ENCODE results near the gene SPOCK1.

Gene SPOCK1

DNA sequence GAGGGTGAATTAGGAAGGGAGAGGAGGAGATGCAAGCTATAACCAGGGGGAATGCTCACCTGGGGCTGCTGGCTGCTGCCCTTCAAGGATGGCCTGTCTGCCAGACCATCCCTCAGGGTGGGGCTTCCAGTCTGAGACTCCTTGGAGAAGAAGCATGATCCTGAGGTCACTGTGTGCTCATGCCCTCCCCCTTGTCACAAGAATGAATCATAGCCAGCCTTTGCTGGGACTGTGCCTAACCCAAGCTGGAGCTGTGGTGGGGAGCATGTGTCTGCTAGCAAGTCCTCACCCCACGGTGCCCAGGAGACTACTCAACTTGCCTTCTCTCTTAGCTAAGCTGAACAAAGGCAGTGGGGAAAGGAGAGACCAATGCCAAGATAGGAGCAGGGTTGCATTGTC lies 463.6 kb downstream of the SPOCK1 start:
- TF ChIP-seq L3MBTL2 (conservative IDR thresholded peaks at IDR 0.05) (no peak), FOXM1 (IDR thresholded peaks at IDR 0.05; ENCODE audit: borderline replicate concordance) (no peak), ELF4 (IDR thresholded peaks at IDR 0.05) (no peak), ZNF384 (IDR thresholded peaks at IDR 0.05) (no peak), FOXA1 (IDR thresholded peaks at IDR 0.05) (no peak), NFRKB (IDR thresholded peaks at IDR 0.05) (no peak), SUZ12 (IDR thresholded peaks at IDR 0.05) (no peak), FOXK2 (IDR thresholded peaks at IDR 0.05) (no peak), BHLHE40 (IDR thresholded peaks at IDR 0.05; ENCODE audit: borderline replicate concordance) (no peak), HDGF (IDR thresholded peaks at IDR 0.05; ENCODE audit: borderline replicate concordance) (no peak), TARDBP (IDR thresholded peaks at IDR 0.05) (no peak), LEF1 (IDR thresholded peaks at IDR 0.05; ENCODE audit: borderline replicate concordance) (no peak)
- TF ChIP-seq, protein P1, sequence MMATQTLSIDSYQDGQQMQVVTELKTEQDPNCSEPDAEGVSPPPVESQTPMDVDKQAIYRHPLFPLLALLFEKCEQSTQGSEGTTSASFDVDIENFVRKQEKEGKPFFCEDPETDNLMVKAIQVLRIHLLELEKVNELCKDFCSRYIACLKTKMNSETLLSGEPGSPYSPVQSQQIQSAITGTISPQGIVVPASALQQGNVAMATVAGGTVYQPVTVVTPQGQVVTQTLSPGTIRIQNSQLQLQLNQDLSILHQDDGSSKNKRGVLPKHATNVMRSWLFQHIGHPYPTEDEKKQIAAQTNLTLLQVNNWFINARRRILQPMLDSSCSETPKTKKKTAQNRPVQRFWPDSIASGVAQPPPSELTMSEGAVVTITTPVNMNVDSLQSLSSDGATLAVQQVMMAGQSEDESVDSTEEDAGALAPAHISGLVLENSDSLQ (IDR thresholded peaks at IDR 0.05), result no peak
- CTCF ChIA-PET, result interaction anchor here (0.8 to 1.6 kb wide), 2 partner anchors 8 to 40 kb away, joined by 3 to 5 read pairs; no protein-coding TSS in a partner anchor
- no peak for DNase-seq (ENCODE audit: extremely low spot score)
- POLR2A ChIA-PET, result no interaction called here

DNA sequence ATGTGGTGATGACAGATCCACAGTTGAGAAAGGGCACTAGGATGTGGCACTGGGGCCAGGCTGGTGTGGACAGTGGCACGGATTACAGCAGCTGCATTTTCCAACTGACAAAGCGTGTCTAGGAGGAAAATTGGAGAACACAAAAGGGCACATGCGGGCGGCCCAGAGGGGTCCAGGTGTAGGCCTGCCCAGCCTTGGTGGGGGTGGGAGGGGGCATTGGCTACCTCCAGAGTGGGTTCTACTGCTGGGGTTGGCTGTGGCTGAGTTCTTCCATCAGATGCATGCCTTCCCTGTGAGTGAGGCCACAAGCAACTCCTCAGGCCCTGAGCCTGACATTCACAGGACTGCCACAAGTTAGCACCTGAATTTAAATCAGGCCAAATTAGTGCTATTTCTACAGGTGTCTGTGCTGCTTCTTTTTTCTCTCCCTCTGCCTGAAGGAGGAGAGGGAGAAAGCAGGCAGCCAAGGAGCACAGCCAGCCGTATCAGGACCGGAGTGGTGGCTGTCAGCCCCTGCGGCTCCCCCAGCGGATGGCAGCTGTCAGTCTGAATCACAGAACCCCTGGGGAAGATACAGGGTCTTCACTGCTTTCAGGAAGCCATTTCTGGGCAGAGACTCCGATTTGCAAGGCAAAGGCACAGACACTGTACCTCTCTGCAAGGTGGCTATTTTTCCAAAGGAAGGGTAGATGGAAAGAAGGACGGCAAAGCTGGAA lies 464.2 kb downstream of the SPOCK1 start:
- ChIA-PET POLR2A (no interaction called here), CTCF (interaction anchor here (1.6 kb wide), 1 partner anchor 40 kb away, joined by 5 read pairs; no protein-coding TSS in a partner anchor)
- TF ChIP-seq CTBP1 (IDR thresholded peaks at IDR 0.05; ENCODE audit: borderline replicate concordance) (no peak), ZNF384 (IDR thresholded peaks at IDR 0.05) (no peak)
- DNase-seq (ENCODE audit: extremely low spot score), result no peak

DNA sequence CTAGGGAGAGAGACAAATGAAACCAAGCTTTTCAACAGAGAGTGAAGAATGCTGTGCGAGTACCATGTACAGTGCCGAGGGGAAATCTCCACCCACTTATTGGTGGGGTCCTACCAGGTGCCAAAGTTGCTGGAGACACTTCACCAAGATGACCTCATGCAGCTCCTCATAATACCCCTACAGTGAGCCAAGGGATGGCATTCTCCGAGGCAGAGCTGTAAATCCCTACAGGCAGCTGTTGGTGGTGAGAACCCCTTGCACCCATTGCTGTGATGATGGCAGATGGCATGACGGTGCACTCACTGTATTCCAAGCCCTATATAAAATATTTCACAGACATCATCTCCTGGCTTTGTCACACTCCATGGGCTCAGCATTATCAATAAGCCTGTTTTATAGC lies 464.9 kb downstream of the SPOCK1 start:
- TF ChIP-seq FOXM1 (IDR thresholded peaks at IDR 0.05; ENCODE audit: borderline replicate concordance), result no peak
- TF ChIP-seq FOXA1 (IDR thresholded peaks at IDR 0.05), result no peak
- TF ChIP-seq ELF4 (IDR thresholded peaks at IDR 0.05), result no peak
- no peak for TF ChIP-seq NFRKB (IDR thresholded peaks at IDR 0.05)
- no peak for TF ChIP-seq ARNT (IDR thresholded peaks at IDR 0.05)
- no peak for TF ChIP-seq FOXK2 (IDR thresholded peaks at IDR 0.05)
- no peak for TF ChIP-seq LEF1 (IDR thresholded peaks at IDR 0.05; ENCODE audit: borderline replicate concordance)
- TF ChIP-seq L3MBTL2 (conservative IDR thresholded peaks at IDR 0.05), result no peak
- TF ChIP-seq SP1 (IDR thresholded peaks at IDR 0.05), result no peak
- no peak for TF ChIP-seq SUZ12 (IDR thresholded peaks at IDR 0.05)
- no peak for TF ChIP-seq ZNF384 (IDR thresholded peaks at IDR 0.05)
- TF ChIP-seq TARDBP (IDR thresholded peaks at IDR 0.05), result no peak
- TF ChIP-seq, protein P1 (IDR thresholded peaks at IDR 0.05), result no peak
- CTCF ChIA-PET, result no interaction called here
- POLR2A ChIA-PET, result no interaction called here
- no peak for DNase-seq (ENCODE audit: extremely low spot score)

DNA sequence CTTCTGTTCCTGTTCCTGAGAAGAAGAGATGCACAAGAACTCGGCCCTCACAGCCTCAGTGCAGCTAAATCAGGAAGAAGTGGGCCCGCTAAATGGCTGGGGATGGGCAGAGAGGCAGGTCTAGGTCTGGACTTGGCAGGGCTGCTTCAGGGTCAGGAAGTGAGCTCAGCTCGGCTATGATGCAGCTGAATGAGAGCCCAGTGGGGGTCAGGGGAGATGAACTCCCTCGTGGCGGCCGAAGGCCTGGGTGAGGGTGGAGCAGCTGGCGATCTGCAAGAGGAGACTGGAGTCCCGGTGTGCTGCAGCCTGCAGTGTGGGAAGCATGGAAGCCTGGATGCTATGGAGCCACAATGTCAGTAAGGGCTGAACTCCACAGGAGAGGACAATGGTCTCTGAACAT lies 466.2 kb downstream of the SPOCK1 start:
- POLR2A ChIA-PET, result no interaction called here
- TF ChIP-seq BHLHE40 (IDR thresholded peaks at IDR 0.05; ENCODE audit: borderline replicate concordance), result no peak
- no peak for TF ChIP-seq NFRKB (IDR thresholded peaks at IDR 0.05)
- no peak for TF ChIP-seq FOXK2 (IDR thresholded peaks at IDR 0.05)
- TF ChIP-seq, protein P1 (IDR thresholded peaks at IDR 0.05), result no peak
- no peak for TF ChIP-seq FOXA1 (IDR thresholded peaks at IDR 0.05)
- TF ChIP-seq LEF1 (IDR thresholded peaks at IDR 0.05; ENCODE audit: borderline replicate concordance), result no peak
- no peak for TF ChIP-seq FOXM1 (IDR thresholded peaks at IDR 0.05; ENCODE audit: borderline replicate concordance)
- TF ChIP-seq TARDBP (IDR thresholded peaks at IDR 0.05), result no peak
- TF ChIP-seq SP1 (IDR thresholded peaks at IDR 0.05), result no peak
- TF ChIP-seq CTBP1 (IDR thresholded peaks at IDR 0.05; ENCODE audit: borderline replicate concordance), result no peak
- TF ChIP-seq L3MBTL2 (conservative IDR thresholded peaks at IDR 0.05), result no peak
- TF ChIP-seq ZNF384 (IDR thresholded peaks at IDR 0.05), result no peak
- no peak for TF ChIP-seq ELF4 (IDR thresholded peaks at IDR 0.05)
- TF ChIP-seq HDGF (IDR thresholded peaks at IDR 0.05; ENCODE audit: borderline replicate concordance), result no peak
- TF ChIP-seq SUZ12 (IDR thresholded peaks at IDR 0.05), result no peak
- TF ChIP-seq ARNT (IDR thresholded peaks at IDR 0.05), result no peak
- CTCF ChIA-PET, result no interaction called here
- DNase-seq (ENCODE audit: extremely low spot score), result no peak

DNA sequence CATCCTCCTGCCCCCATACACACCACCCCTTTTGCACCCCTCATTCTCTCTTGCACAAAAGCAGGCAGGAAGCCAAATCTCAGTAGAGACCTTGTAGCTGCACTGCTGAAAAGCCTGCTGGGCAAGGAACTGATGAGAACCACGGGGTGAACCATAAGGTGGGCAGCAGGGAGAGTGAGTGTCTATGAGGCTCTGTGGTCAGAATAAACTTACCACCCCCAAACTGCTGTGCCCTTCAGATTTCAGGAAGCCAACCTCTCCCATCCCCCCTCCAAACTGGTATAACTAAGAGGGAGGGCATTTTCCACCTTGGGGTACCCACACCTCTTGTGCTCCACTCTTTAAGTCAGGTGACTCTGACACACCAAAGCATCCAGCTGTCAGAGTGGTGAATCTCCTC lies 471.4 kb downstream of the SPOCK1 start:
- DNase-seq (ENCODE audit: extremely low spot score), result no peak
- POLR2A ChIA-PET, result no interaction called here
- CTCF ChIA-PET, result interaction anchor here (1.4 kb wide), 1 partner anchor 8 kb away, joined by 3 read pairs; no protein-coding TSS in a partner anchor
- TF ChIP-seq ARNT (IDR thresholded peaks at IDR 0.05) (no peak), FOXK2 (IDR thresholded peaks at IDR 0.05) (no peak), SUZ12 (IDR thresholded peaks at IDR 0.05) (no peak), LEF1 (IDR thresholded peaks at IDR 0.05; ENCODE audit: borderline replicate concordance) (no peak), FOXM1 (IDR thresholded peaks at IDR 0.05; ENCODE audit: borderline replicate concordance) (no peak)

DNA sequence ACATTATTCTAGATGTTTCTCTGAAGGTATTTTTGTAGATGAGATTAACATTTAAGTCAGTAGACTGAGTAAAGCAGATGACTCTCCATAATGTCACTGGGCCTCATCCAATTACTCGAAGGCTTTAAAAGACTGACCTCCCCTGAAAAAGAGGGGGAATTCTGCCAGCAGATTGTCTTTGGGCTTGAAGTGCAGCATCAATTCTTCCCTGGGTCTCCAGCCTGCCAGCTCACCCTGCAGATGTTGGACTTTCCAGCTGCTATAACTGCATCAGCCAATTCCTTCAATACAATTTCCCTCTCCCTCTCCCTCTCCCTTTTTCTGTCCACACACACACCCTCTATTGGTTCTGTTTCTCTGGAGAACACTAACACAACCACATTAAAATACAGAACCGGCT lies 472.8 kb downstream of the SPOCK1 start:
- no peak for DNase-seq (ENCODE audit: extremely low spot score)
- TF ChIP-seq L3MBTL2 (conservative IDR thresholded peaks at IDR 0.05), result no peak
- no peak for TF ChIP-seq CTBP1 (IDR thresholded peaks at IDR 0.05; ENCODE audit: borderline replicate concordance)
- TF ChIP-seq ZNF384 (IDR thresholded peaks at IDR 0.05), result no peak
- TF ChIP-seq FOXK2 (IDR thresholded peaks at IDR 0.05), result no peak
- TF ChIP-seq ARNT (IDR thresholded peaks at IDR 0.05), result no peak
- TF ChIP-seq HDGF (IDR thresholded peaks at IDR 0.05; ENCODE audit: borderline replicate concordance), result no peak
- TF ChIP-seq NFRKB (IDR thresholded peaks at IDR 0.05), result no peak
- no peak for TF ChIP-seq FOXA1 (IDR thresholded peaks at IDR 0.05)
- no peak for TF ChIP-seq SUZ12 (IDR thresholded peaks at IDR 0.05)
- no peak for TF ChIP-seq LEF1 (IDR thresholded peaks at IDR 0.05; ENCODE audit: borderline replicate concordance)
- TF ChIP-seq TARDBP (IDR thresholded peaks at IDR 0.05), result no peak
- no peak for TF ChIP-seq FOXM1 (IDR thresholded peaks at IDR 0.05; ENCODE audit: borderline replicate concordance)
- no peak for TF ChIP-seq SP1 (IDR thresholded peaks at IDR 0.05)
- TF ChIP-seq, protein P1 (IDR thresholded peaks at IDR 0.05), result no peak
- TF ChIP-seq BHLHE40 (IDR thresholded peaks at IDR 0.05; ENCODE audit: borderline replicate concordance), result no peak
- TF ChIP-seq ELF4 (IDR thresholded peaks at IDR 0.05), result no peak
- ChIA-PET POLR2A (no interaction called here), CTCF (no interaction called here)

Data from HEK293T (cell line).